ENCODE measurements around the gene NKX2-3. TPM values are rescaled to one million over a fixed set of nuclear protein-coding genes. Genes with fewer than 3 reads are reported as not detected.

The NKX2-3 gene
- total RNA-seq, 1 donor = not detected

- no peak for TF ChIP-seq CTCF (IDR thresholded peaks at IDR 0.05; ENCODE audit: insufficient read depth, low read length)
- DNase-seq (ENCODE audit: low read depth) = no peak
- H3K4me3 ChIP-seq (ENCODE audit: low read depth, low read length) = no peak overlapping the region
Measured at GRCh38 chr10:99522470-99523250, 10.1 kb upstream of the NKX2-3 start.

GRCh38 chr10:99523251-99523773 lies 9.4 kb upstream of the NKX2-3 start:
- no peak for DNase-seq (ENCODE audit: low read depth)
- no peak for TF ChIP-seq CTCF (IDR thresholded peaks at IDR 0.05; ENCODE audit: insufficient read depth, low read length)
- H3K4me3 ChIP-seq (ENCODE audit: low read depth, low read length) = no peak overlapping the region

- H3K4me3 ChIP-seq (ENCODE audit: low read depth, low read length) = no peak overlapping the region
- no peak for DNase-seq (ENCODE audit: low read depth)
- no peak for TF ChIP-seq CTCF (IDR thresholded peaks at IDR 0.05; ENCODE audit: insufficient read depth, low read length)
Measured at GRCh38 chr10:99524050-99524666, 8.6 kb upstream of the NKX2-3 start.

- no peak for DNase-seq (ENCODE audit: low read depth)
- H3K4me3 ChIP-seq (ENCODE audit: low read depth, low read length) = no peak overlapping the region
- no peak for TF ChIP-seq CTCF (IDR thresholded peaks at IDR 0.05; ENCODE audit: insufficient read depth, low read length)
Measured at GRCh38 chr10:99524736-99525380, 7.9 kb upstream of the NKX2-3 start.

- TF ChIP-seq CTCF (IDR thresholded peaks at IDR 0.05; ENCODE audit: insufficient read depth, low read length) = no peak
- no peak for DNase-seq (ENCODE audit: low read depth)
- H3K4me3 ChIP-seq (ENCODE audit: low read depth, low read length) = no peak overlapping the region
Measured at GRCh38 chr10:99525897-99526296, 6.8 kb upstream of the NKX2-3 start.

GRCh38 chr10:99526861-99527504 lies 5.8 kb upstream of the NKX2-3 start:
- H3K4me3 ChIP-seq (ENCODE audit: low read depth, low read length) = no peak overlapping the region
- no peak for TF ChIP-seq CTCF (IDR thresholded peaks at IDR 0.05; ENCODE audit: insufficient read depth, low read length)
- no peak for DNase-seq (ENCODE audit: low read depth)

Measured in fibroblast of the aortic adventitia (primary cell).